RWPE1 (cell line): ENCODE measurements around the gene FCN1.

ENCODE experiments used
- CTCF ChIA-PET: fragments of 350-600 bp; sonication (Branson Sonifier 250); formaldehyde crosslinking; extraction: SDS; loops from one replicate; lab custom pipeline; 2021; lab: Yijun Ruan, JAX
- POLR2A ChIA-PET: fragments of 400-600 bp; formaldehyde crosslinking; extraction: SDS; loops from one replicate; lab custom pipeline; 2020; ENCODE audit warnings: antibody characterized with exemption; ENCODE audit not compliant: low non-redundant PET; lab: Yijun Ruan, JAX
- DNase-seq: peaks from one replicate; pipeline ENCODE4 v3.0.0; 2012; ENCODE audit warnings: low spot score
- H3K27ac ChIP-seq: fragments of 450-650 bp; 2 replicates; pipeline ENCODE4 v1.5.1; 2017
- TF ChIP-seq, protein P1 (sequence below): fragments of 450-650 bp; conservative IDR thresholded peaks from 2 replicates; pipeline ENCODE4 v1.5.1; 2017; ENCODE audit warnings: low read depth, mild to moderate bottlenecking

FCN1 gene

DNA sequence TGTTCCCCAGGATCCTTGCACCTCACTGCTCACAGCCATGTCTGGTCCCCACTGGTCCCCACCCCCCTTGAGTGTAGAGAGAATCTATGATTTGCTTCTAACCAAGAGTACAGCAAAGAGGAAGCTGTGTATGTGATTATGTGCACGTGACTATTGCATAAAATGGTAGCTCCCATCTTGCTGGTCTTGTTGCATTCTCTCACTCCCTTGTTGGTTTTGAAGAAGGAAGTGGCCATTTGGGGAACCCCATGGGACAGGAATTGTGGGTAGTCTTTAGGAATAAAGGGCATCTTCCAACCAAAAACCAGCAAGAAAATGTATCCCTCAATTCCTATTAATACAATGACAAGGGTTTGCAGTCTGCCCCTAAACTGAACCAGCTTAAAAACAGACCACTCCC lies 42.3 kb downstream of the FCN1 start:
- TF ChIP-seq, protein P1, sequence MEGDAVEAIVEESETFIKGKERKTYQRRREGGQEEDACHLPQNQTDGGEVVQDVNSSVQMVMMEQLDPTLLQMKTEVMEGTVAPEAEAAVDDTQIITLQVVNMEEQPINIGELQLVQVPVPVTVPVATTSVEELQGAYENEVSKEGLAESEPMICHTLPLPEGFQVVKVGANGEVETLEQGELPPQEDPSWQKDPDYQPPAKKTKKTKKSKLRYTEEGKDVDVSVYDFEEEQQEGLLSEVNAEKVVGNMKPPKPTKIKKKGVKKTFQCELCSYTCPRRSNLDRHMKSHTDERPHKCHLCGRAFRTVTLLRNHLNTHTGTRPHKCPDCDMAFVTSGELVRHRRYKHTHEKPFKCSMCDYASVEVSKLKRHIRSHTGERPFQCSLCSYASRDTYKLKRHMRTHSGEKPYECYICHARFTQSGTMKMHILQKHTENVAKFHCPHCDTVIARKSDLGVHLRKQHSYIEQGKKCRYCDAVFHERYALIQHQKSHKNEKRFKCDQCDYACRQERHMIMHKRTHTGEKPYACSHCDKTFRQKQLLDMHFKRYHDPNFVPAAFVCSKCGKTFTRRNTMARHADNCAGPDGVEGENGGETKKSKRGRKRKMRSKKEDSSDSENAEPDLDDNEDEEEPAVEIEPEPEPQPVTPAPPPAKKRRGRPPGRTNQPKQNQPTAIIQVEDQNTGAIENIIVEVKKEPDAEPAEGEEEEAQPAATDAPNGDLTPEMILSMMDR = no peak
- ChIA-PET CTCF (no interaction called here), POLR2A (no interaction called here)
- no peak for DNase-seq
- no peak overlapping the region for H3K27ac ChIP-seq

DNA sequence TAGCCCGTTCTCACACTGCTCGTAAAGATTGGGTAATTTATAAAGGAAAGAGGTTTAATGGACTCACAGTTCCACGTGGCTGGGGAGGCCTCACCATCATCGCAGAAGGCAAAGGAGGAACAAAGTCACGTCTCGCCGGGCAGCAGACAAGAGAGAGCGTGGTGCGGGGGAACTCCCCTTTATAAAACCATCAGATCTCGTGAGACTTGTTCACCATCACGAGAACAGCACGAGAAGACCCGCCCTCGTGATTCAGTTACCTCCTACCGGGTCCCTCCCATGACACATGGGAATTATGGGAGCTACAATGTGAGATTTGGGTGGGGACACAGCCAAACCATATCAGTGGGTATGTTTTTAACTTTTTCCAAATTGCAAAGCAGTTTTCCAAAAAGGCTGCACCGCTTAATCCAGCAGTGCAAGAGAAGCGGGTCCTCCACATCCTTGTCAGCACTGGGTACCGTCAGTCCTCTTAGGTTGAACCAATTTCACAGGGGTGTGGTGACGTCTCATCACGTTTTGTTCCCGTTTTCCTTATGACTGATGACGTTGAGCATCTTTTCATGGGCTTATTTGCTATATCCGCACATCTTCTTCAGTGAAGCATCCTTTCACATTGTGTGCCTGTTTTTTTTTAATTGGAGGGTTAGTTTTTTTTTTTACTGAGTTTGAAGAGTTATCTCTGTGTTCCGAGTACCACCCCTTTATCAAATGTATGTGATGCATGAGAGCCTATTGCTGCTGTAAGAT lies 45.1 kb downstream of the FCN1 start:
- TF ChIP-seq, protein P1 = no peak
- ChIA-PET POLR2A (no interaction called here), CTCF (no interaction called here)

DNA sequence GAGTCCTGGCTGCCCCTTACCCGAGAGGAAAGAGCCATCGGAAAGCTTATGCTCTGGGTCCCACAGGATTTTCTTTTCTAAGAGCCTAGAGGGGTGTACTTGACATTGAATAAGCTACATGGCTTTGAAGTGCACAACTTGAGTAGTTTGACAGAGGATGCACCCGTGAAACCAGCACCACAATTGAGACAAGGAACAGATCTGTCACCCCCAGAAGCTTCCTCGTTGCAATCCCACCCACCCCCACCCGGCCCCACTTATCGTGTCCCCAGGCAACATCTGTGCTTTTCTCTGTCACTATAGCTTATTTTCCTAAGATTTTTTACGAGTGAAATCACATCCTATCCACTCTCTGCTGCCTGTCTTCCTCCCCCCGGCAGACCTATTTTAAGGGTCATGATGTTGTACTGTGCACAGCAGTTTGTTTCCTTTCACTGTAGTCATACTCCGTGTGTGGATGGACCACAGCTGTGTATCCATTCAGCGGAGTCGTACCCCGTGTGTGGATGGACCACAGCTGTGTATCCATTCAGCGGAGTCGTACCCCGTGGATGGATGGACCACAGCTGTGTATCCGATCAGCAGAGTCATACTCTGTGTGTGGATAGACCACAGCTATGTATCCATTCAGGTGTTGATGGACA lies 45.9 kb downstream of the FCN1 start:
- ChIA-PET CTCF (interaction anchor here (0.6 kb wide), 1 partner anchor 1146 kb away, joined by 3 read pairs; no protein-coding TSS in a partner anchor), POLR2A (no interaction called here)
- H3K27ac ChIP-seq = no peak overlapping the region
- DNase-seq = no peak
- TF ChIP-seq, protein P1 = no peak

More for the DNA sequence above, 45.1 kb downstream of the FCN1 start:
- no peak overlapping the region for H3K27ac ChIP-seq
- DNase-seq = no peak

DNA sequence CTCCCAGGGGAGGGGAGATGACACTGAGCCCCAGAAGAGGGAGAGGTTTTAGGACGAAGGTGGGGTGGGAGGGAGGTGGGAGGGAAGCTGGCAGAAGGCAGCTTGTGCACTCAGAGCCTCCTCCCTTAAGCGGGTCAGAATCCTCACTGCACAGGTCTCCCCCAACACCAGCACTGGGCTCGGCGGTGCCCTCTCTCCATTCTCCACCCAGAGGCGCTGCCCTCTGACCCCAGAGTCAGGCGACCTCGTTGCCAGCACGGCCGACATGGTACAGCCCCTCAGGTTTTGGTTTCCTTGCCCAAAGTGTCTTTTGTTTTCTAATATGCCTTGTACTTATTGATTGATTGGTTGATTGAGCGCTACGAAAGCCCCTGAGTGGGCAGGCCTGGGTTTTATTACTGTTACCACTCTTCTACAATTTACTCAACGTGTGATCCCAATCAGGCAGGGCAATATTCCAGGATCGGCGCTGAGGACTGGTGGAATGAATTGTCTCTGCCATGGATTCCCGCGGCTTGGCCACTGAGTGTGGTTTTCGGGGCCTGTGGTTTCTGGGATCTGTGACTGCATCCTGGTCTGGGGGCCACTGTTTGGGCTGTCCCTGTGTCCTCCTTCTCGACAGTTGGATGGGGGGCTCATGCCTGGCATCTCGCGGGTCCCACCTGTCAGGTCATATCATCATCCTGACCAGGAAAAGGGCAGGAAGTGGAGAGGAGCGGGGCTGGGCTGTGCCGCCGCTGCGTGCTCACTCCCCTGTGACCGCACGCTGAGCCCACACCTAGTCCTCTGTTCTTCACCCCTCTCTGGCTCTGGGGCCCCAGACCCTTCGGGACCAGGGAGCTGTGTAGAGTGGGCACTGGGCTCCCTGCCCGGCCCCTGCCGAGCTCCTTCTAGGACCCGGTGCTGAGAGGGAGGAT lies 46.7 kb downstream of the FCN1 start:
- CTCF ChIA-PET = no interaction called here
- POLR2A ChIA-PET = no interaction called here
- DNase-seq = no peak
- H3K27ac ChIP-seq = no peak overlapping the region
- TF ChIP-seq, protein P1 = no peak

DNA sequence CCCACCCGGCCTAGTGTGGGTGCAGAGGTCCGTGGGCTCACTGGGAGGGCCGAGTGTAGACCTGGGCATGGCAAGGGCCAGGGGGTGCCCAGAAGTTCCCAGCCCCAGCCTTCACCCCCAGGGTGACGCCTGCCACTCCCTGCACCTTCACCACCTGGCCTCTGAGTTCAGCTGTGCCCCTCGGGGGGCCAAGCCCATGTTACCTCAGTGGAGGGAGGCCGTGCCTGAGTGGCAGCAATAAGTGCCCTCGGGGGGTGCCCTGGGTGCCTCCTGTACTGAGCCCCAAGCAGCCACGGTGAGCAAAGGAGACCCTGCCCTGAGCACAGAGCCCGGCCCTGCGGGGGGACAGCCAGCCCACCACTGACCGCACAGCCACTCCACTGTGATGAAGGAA lies 47.4 kb downstream of the FCN1 start:
- POLR2A ChIA-PET = no interaction called here
- TF ChIP-seq, protein P1 = no peak
- no peak for DNase-seq
- CTCF ChIA-PET = no interaction called here
- no peak overlapping the region for H3K27ac ChIP-seq
